Lower leg skin (tissue), 4 donors: ENCODE measurements around the gene ABHD16B. TPM values are rescaled to one million over a fixed set of nuclear protein-coding genes. Genes with fewer than 3 reads are reported as not detected.

Source experiments
- DNase-seq, 2 donors: peaks; one replicate each; pipeline ENCODE4 v3.0.0-alpha.2; 2019; ENCODE audit warnings: low spot score in 2 of 2
- H3K4me3 ChIP-seq: fragments of 200-600 bp; sonication (generic); 2 replicates; pipeline ENCODE4 v1.5.1; 2017; ENCODE audit warnings: mild to moderate bottlenecking, low read depth; ENCODE audit not compliant: poor library complexity, severe bottlenecking
- CTCF ChIP-seq, 3 donors: fragments of 450-650 bp; IDR thresholded peaks; one replicate each; pipeline ENCODE4 v1.5.1; 2016; ENCODE audit warnings: antibody characterized with exemption in 3 of 3, mild to moderate bottlenecking in 3 of 3, moderate library complexity in 2 of 3
- POLR2A ChIP-seq, 2 donors: fragments of 450-650 bp; IDR thresholded peaks; one replicate each; pipeline ENCODE4 v1.6.1; 2016 to 2017; ENCODE audit warnings: antibody characterized with exemption in 2 of 2, mild to moderate bottlenecking in 1 of 2, moderate library complexity in 1 of 2
- WGBS, 2 donors: methylation state at CpG; one replicate each; pipeline ENCODE4 v1.1.5; 2018; 5-methylcytosine and 5-hydroxymethylcytosine counted together
- intact Hi-C: fragments of 100-400 bp; cut with DNase I; formaldehyde crosslinking; loops from one replicate; pipeline ENCODE4 v1.15.0; 2023; ENCODE audit warnings: low total_unique reads
- total RNA-seq, 4 donors: library from RNA; depleted of rRNA; stranded (reverse); fragments of >200 nt; gene quantifications; one replicate each; pipeline ENCODE4 v1.1.0, GENCODE V29; 2016

Gene ABHD16B
- total RNA-seq, result not detected

- intact Hi-C loops, result no loop called here
- WGBS, 2 donors, result 96 to 98% methylated on average over 38 to 51 of the region's 59 CpGs
- TF ChIP-seq POLR2A (IDR thresholded peaks at IDR 0.05), result no peak
- no peak for TF ChIP-seq CTCF (IDR thresholded peaks at IDR 0.05)
- no peak for DNase-seq
- H3K4me3 ChIP-seq, result no peak within 1 kb of the TSS
Measured at GRCh38 chr20:63861365-63861934, at the start of gene ABHD16B. TSS of gene ABHD16B (plus strand) at chr20:63861498. CDS start at chr20:63861541, 43 bp downstream.

- no peak overlapping the region for H3K4me3 ChIP-seq
- TF ChIP-seq POLR2A (IDR thresholded peaks at IDR 0.05), result no peak
- no peak for TF ChIP-seq CTCF (IDR thresholded peaks at IDR 0.05)
- no peak for DNase-seq
- intact Hi-C loops, result no loop called here
- WGBS, 2 donors, result 79% methylated on average over 8 of the region's 8 CpGs
Measured at GRCh38 chr20:63814891-63815614, 46.2 kb upstream of the ABHD16B start.

- no peak for DNase-seq
- no peak for TF ChIP-seq POLR2A (IDR thresholded peaks at IDR 0.05)
- no peak for TF ChIP-seq CTCF (IDR thresholded peaks at IDR 0.05)
- no peak overlapping the region for H3K4me3 ChIP-seq
- 71 to 89% methylated on average over 14 of the region's 14 CpGs for WGBS, 2 donors
- intact Hi-C loops, result no loop called here
Measured at GRCh38 chr20:63815615-63816253, 45.6 kb upstream of the ABHD16B start.

DNA sequence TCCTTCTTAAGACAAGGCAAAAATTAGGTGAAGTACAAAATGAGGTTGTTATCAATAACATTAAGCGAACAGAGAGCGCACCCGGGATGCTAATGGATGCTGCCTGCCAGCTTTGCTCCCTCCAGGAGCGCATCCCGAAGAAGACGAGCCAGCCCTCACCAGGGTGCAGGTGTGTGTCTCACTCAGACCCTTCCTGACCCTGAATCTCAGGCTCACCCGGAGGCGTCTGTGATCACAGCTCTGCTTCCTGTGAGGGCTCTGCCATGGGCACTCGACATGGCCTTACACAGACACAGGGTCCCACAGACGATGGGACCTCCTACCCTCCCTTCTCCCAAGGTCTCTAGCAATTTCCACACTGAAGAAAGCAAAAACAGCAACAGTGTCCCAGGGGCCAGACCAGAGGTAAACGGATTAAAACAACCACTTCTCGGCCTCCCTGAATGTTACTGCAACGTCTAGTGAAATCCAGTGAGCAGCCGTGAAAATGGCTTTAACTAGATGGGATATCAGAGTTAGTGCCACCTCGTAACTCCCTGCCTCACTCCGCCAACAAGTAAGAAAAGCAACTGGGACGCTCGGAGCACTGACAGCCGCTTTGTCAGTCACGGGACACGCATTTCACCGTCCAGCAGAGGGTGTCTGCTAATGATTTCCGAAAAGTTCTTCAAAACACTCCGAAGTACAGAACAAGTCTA lies 41.9 kb upstream of the ABHD16B start:
- DNase-seq, result no peak
- no peak overlapping the region for H3K4me3 ChIP-seq
- TF ChIP-seq CTCF (IDR thresholded peaks at IDR 0.05) (no peak), POLR2A (IDR thresholded peaks at IDR 0.05) (no peak)
- intact Hi-C loops, result no loop called here
- 47 to 51% methylated on average over 24 of the region's 24 CpGs for whole genome bisulfite sequencing, 2 donors

DNA sequence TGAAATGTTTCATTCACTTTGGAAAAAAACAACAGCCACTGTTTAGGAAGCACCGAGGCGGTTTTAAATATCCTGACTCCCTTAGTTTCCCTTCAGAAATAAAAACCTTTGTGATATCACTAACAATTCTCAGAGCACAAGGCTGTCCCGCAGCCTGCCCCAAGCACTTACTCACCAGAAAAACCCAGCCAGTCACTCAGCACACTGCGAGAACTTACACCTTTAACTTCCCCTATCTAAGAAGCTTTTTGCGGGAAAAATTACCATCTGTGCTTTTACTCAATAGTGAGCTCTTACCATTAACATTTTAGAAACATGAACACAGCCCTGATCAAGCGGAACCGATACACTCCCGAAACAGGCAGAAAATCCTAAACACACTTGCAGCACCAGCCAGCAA lies 39.5 kb upstream of the ABHD16B start:
- TF ChIP-seq CTCF (IDR thresholded peaks at IDR 0.05), result no peak
- no peak for TF ChIP-seq POLR2A (IDR thresholded peaks at IDR 0.05)
- WGBS, 2 donors, result 92 to 98% methylated on average over 8 of the region's 8 CpGs
- no peak for DNase-seq
- H3K4me3 ChIP-seq, result no peak overlapping the region
- intact Hi-C loops, result no loop called here
